ENCODE data around the gene BANP. TPM values are rescaled to one million over a fixed set of nuclear protein-coding genes. Genes with fewer than 3 reads are reported as not detected.

Gene BANP
- total and polyA plus RNA-seq, 2 donors from 2014 or later, result 12.4 to 26.3 TPM

DNA sequence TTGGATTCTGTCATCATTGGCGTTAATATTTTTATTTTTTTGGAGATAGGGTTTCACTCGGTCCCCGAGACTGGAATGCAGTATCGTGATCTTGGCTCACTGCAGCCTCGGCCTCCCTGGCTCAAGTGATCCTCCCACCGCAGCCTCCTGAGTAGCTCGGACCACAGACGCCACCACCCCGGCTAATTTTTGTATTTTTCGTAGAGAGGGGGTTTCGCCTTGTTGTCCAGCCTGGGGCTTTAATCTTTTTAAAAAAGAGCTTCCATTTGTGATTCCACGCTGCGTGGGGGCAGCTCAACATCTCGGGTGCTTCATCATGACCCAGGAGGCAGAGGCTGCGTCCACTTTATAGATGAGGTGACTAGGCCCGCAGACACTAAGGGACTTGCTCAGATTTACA lies 1.5 kb downstream of the BANP start:
- Histone ChIP-seq H3K4me1 (ENCODE audit: control insufficient read depth in 2 of 3, insufficient read depth in 2 of 3, low read depth in 1 of 3, low read length in 3 of 3) (peaks cover 0 to 46% (median 43%) of the 10 kb centered on the region in 3 donors), H3K4me3 (ENCODE audit: low read length in 3 of 3) (peak overlapping the region; percentile 77 to 86 (median 84)), H3K9ac (ENCODE audit: low read length in 3 of 3) (peak overlapping the region in 2 of 3 donors; percentile 91 to 95), H3K27ac (ENCODE audit: low read depth in 2 of 2, low read length in 2 of 2) (peak overlapping the region; percentile 93 to 99), H3K27me3 (ENCODE audit: control insufficient read depth, insufficient read depth, low read length) (no peaks in the 10 kb centered on the region), H3K9me3 (ENCODE audit: control insufficient read depth in 2 of 3, insufficient read depth in 1 of 3, low read length in 3 of 3) (no peaks in the 10 kb centered on the region), H3K36me3 (ENCODE audit: control insufficient read depth in 2 of 3, insufficient read depth in 3 of 3, low read length in 3 of 3) (no peaks in the 10 kb centered on the region)
- TF ChIP-seq, protein P1, sequence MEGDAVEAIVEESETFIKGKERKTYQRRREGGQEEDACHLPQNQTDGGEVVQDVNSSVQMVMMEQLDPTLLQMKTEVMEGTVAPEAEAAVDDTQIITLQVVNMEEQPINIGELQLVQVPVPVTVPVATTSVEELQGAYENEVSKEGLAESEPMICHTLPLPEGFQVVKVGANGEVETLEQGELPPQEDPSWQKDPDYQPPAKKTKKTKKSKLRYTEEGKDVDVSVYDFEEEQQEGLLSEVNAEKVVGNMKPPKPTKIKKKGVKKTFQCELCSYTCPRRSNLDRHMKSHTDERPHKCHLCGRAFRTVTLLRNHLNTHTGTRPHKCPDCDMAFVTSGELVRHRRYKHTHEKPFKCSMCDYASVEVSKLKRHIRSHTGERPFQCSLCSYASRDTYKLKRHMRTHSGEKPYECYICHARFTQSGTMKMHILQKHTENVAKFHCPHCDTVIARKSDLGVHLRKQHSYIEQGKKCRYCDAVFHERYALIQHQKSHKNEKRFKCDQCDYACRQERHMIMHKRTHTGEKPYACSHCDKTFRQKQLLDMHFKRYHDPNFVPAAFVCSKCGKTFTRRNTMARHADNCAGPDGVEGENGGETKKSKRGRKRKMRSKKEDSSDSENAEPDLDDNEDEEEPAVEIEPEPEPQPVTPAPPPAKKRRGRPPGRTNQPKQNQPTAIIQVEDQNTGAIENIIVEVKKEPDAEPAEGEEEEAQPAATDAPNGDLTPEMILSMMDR (IDR thresholded peaks at IDR 0.05; ENCODE audit: borderline replicate concordance, extremely low read depth, insufficient read depth), result no peak
- FAIRE-seq (no peak), DNase-seq (peak in 2 of 5 donors; percentile 48 to 60)
- intact Hi-C loops (cut with DNase I), result no loop called here

DNA sequence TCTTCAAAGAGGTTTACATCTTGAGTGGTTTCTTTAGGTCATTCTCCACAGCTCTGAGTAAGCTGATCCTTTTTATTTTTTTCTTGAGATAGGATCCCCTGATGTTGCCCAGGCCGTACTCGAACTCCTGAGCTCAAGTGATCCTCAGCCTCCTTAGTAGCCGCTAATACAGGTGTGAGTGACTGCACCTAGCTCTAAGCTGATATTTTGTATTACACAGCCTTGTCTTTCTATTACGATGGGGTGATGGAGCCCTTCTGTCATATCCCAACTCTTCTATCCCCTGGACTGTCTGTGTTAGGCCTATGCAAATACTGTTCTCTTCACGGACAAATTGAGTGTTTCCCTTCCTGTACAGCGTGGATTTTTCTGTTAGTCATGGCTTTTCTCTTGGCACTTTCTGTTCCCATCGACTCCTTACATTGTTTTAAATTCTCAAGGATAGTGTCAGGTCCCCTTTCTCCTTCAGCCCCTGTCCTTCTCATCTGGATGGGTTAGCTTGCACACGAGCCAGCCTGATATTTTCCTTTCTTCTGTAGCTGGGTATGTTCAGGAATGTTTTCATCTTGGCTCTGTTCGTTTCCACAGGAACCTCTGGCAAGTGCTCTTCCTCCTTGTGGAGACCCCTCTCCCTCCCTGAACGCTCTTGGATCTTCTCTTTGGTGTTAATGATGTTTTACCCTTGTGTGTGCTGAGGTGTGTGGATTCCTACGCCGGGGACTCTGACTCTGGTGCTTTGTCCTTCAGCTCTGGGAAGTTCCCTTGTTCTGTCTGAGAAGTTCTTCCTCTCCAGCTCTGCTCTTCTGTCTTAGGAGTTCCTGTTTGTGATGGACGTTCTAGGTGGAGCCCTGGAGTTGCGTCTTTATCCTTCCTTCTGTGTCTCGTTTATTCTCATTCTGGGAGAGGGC lies 2.3 kb downstream of the BANP start:
- intact Hi-C loops (cut with DNase I), result no loop called here
- Histone ChIP-seq H3K9me3 (ENCODE audit: control insufficient read depth in 2 of 3, insufficient read depth in 1 of 3, low read length in 3 of 3) (no peaks in the 10 kb centered on the region), H3K4me1 (ENCODE audit: control insufficient read depth in 2 of 3, insufficient read depth in 2 of 3, low read depth in 1 of 3, low read length in 3 of 3) (peaks cover 0 to 42% (median 37%) of the 10 kb centered on the region in 3 donors), H3K27me3 (ENCODE audit: control insufficient read depth, insufficient read depth, low read length) (no peaks in the 10 kb centered on the region), H3K27ac (ENCODE audit: low read depth in 2 of 2, low read length in 2 of 2) (peak overlapping the region; percentile 48 to 85), H3K9ac (ENCODE audit: low read length in 3 of 3) (peak overlapping the region in 2 of 3 donors; percentile 49 to 57), H3K4me3 (ENCODE audit: low read length in 3 of 3) (peak overlapping the region in 2 of 3 donors; percentile 10 to 33), H3K36me3 (ENCODE audit: control insufficient read depth in 2 of 3, insufficient read depth in 3 of 3, low read length in 3 of 3) (no peaks in the 10 kb centered on the region)
- DNase-seq (peak in 1 of 5 donors; percentile 28), FAIRE-seq (no peak)
- TF ChIP-seq, protein P1 (IDR thresholded peaks at IDR 0.05; ENCODE audit: borderline replicate concordance, extremely low read depth, insufficient read depth), result no peak

- H3K4me3 ChIP-seq (ENCODE audit: low read length in 3 of 3), result peak overlapping the region in 1 of 3 donors; percentile 10
- DNase-seq (no peak), FAIRE-seq (no peak)
- peak overlapping the region; percentile 45 to 85 for H3K27ac ChIP-seq (ENCODE audit: low read depth in 2 of 2, low read length in 2 of 2)
- H3K36me3 ChIP-seq (ENCODE audit: control insufficient read depth in 2 of 3, insufficient read depth in 3 of 3, low read length in 3 of 3), result no peaks in the 10 kb centered on the region
- TF ChIP-seq, protein P1 (IDR thresholded peaks at IDR 0.05; ENCODE audit: borderline replicate concordance, extremely low read depth, insufficient read depth), result no peak
- intact Hi-C loops (cut with DNase I), result no loop called here
- H3K4me1 ChIP-seq (ENCODE audit: control insufficient read depth in 2 of 3, insufficient read depth in 2 of 3, low read depth in 1 of 3, low read length in 3 of 3), result peaks cover 0 to 42% (median 37%) of the 10 kb centered on the region in 3 donors
- H3K9ac ChIP-seq (ENCODE audit: low read length in 3 of 3), result peak overlapping the region in 2 of 3 donors; percentile 17 to 49
- no peaks in the 10 kb centered on the region for H3K9me3 ChIP-seq (ENCODE audit: control insufficient read depth in 2 of 3, insufficient read depth in 1 of 3, low read length in 3 of 3)
- no peaks in the 10 kb centered on the region for H3K27me3 ChIP-seq (ENCODE audit: control insufficient read depth, insufficient read depth, low read length)
These were observed 3.1 kb downstream of the BANP start for GRCh38 chr16:87954361-87954760.

All from kidney (tissue), 14 donors.